Measurements from ENCODE around the gene AKNA.

- TF ChIP-seq CTCF (conservative IDR thresholded peaks at IDR 0.05; ENCODE audit: low read length) (no peak), EZH2phosphoT487 (IDR thresholded peaks at IDR 0.05; ENCODE audit: borderline replicate concordance, low read depth, low read length) (no peak)
These were observed 74.6 kb downstream of the AKNA start for GRCh38 chr9:114313186-114313585.
